HG03439 (cell line): ENCODE data around the gene MYO7A.

Experiments
- ATAC-seq: cut with Tn5 transposase; IDR thresholded peaks from one replicate; pipeline ENCODE4 v1.9.1; 2021; ENCODE audit warnings: mild to moderate bottlenecking, moderate library complexity; ENCODE audit not compliant: unreplicated experiment

MYO7A gene

DNA sequence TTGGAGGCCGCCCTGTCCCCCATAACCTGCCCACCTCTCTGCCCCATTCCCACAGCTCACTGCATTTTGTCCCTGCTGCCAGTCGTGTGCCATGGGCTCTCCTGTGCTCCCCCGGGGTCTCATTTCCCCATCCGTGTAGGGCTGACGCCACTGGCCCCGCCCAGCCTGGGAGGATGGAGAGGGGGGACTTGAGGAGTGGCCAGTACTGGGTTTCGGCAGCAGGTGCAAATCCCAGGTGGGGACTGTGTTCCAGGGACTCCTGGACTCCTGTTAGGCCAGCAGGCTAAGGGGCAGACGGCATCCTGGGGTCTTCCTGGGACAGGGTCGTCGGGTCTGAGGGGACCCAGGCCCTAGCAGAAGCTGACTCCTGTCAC is 1.2 kb upstream of the MYO7A start:
- no peak for ATAC-seq

DNA sequence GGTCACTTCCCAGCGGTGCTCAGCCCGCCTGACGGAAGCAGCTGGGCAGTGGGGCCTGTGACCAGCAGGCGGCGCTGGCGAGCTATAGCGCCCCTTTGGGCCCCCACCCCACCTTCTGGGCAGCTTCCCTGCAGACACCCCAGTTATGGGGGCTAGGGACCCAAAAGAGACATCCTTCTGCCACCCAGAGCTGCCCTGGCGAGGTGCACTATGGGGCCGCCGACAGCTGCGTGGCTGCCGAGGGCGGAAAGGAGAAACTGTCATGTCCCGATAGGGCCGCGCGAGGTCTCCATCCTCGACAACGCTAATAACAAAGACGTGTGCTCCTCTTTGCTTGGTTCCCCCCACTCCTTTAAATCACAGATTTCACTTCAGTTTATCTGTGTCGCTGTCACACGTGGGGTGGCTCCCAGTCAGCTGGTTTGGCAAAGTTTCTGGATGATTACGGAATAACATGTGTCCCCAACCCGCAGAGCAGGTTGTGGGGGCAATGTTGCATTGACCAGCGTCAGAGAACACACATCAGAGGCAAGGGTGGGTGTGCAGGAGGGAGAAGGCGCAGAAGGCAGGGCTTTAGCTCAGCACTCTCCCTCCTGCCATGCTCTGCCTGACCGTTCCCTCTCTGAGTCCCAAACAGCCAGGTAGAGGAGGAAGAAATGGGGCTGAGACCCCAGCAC is 673 bp upstream of the MYO7A start:
- ATAC-seq = no peak

DNA sequence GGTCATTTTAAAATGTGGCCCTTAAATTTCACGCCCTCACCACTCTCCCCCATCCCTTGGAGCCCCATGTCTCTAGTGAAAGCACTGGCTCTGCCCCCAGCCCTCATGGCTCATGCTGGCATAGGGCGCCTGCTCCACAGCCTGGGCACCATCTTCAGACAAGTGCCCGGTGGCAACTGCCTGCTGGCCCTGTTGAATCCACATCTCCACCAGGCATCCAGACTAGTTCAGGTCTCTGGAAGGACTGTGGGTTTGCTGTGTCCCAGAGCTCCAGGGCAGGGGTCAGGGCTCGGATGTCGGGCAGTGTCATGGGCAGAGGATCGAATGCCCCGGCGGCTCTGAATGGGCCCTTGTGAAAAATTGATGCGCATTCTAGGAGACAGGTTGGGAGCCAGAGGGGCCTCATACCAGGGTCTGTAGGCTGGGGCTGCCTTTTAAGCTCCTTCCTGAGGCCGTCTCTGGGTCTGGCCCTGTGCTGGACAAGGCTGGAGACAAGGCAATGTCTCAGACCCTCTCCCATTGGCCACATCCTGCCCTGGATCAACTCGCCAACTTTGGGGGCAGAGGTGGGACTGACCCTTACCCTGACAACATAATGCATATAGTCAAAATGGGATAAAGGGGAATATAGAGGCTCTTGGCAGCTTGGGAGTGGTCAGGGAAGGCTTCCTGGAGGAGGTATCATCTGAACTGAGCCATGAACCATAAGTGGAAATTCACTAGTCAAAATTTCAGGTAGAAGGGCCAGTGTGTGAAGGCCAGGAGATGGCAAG is 1.2 kb downstream of the MYO7A start:
- no peak for ATAC-seq

DNA sequence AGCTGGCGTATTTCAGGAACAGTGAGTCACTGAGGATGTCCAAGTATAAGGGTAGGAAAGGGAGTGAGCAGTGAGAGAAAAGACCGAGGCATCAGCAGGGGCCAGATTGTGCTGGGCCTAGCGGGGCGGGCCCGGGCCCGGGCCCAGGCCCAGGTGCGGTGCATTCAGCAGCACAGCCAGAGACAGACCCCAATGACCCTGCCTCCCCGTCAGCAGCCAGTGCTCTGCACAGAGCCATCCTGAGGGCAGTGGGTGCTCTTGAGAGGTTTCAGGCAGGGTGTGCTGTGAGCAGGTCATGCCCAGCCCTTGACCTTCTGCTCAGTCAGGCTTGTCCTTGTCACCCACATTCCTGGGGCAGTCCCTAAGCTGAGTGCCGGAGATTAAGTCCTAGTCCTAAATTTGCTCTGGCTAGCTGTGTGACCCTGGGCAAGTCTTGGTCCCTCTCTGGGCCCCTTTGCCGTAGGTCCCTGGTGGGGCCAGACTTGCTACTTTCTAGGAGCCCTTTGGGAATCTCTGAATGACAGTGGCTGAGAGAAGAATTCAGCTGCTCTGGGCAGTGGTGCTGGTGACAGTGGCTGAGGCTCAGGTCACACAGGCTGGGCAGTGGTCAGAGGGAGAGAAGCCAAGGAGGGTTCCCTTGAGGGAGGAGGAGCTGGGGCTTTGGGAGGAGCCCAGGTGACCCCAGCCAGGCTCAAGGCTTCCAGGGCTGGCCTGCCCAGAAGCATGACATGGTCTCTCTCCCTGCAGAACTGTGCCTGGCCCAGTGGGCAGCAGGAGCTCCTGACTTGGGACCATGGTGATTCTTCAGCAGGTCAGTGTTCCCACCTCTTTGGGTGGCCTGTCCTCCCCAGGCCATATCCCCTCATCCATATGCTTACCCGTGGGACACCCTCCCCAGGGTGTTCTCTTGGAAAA is 2.1 kb downstream of the MYO7A start:
- ATAC-seq = no peak

DNA sequence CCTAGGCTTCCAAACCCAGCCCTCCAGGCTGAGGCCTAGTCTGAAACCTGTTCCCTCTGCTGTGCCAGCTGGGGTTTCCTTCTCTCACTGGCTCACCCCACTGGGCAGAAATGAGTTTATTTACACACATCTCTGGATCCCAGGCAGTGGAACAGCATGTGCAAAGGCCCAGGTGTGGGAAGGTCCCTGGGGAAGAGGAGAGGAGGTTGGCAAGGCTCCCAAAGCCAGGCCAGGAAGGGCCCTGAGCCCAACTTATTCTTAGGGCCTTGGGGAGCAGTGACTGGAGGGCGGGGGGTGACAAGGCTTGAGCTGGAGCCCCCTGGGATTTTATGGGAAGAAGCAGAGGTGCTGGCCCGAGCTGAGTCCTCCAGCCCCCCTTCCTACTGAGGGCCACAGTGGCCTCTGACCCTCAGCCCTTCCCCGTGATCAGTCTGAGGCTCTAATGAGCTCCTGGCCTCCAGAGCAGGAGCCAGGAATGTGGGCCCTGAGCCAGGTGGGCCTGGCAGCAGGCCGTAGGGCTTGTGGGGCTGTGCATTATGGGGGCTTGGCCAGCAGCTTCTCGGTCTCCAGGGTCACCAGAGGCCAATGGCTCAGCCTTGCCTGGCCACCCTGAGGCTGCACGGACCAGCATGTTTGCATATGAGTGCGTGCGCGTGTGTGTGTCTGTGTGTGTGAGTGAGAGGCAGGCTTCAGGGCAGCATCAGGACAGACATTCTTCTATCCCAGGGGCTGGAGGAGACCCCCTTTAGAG is 2.9 kb downstream of the MYO7A start:
- ATAC-seq = no peak

DNA sequence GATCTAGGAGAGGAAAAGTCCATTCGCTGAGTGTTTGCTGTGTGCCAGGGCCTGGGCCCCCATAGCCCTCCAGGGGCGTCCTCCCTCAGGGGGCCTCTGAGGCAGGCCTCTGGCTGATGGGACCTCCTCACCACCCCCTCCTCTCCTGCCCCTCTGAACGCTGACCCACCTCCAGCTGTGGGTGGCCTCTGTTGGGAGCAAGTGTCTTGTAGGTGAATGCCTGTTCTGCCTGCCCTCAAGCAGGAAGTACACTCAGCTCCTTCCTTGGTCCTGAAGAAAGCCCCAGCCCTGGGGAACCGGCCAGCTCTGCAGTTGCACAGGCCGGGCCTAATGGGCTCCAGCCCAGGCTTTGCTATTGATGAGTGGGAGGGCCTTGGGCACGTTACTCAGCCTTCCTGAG is 3.5 kb downstream of the MYO7A start:
- no peak for ATAC-seq

DNA sequence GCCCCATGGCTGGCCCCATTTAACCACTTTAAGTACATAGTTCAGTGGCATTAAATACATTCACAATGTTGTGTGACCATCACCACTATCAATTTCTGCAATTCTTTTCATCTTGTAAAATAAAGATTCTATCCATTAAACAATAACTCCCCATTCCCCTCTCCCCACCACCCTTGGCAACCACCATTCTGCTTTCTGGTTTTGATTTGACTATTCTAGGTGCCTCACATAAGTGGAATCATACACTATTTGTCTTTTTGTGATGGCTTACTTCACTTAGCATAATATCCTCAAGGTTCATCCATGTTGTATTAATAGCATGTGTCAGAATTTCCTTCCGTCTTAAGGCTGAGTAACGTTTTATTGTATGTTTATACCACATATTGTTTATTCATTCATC is 7.0 kb downstream of the MYO7A start:
- ATAC-seq = no peak

DNA sequence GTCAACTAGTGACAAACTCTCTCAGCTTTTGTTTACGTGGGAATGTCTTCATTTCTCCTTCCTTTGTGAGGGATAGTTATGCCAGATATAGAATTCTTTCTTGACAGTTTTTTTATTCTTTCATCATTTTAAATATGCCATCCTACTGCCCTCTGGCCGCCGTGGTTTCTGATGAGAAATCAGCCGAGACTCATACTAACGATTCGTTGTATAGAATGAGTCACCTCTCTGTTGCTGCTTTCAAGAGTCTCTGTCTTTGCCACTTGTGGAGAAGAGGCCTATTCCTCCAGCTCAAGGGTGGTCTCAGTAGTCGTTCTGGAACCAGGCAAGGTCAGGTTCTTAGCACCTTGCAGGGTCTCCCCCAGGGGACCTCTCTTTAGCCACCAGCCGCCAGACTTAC is 8.0 kb downstream of the MYO7A start:
- no peak for ATAC-seq

DNA sequence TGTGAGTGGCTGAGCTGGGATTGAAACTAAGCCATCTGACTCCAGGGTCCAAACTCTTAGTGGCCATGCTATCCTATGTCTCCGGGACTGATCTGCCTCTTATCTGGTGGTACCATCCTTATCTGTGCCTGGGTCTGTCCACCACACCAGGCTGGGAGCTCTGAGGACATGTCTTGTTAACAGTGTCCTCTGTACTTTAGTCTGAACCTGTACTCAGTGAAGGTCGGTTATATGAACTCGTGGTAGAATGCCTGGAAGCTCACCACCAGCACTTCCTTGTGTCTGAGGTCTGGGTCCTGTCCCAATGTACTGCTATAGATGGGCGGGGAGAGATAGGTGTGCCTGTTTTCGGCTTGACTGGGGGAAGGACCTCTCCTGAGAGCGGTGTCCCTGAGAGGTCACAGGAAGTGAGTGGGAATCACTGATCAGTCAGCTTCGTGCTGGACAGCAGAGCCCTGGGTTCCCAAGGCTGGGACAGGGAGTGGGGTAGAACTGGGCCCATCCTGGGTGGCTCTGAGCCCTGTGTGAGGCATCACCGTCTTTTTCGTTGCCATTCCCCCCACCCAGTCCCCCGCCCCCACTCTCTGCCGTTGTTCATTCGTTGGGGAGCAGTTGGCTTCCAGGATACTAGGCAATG is 8.9 kb downstream of the MYO7A start:
- ATAC-seq = no peak

DNA sequence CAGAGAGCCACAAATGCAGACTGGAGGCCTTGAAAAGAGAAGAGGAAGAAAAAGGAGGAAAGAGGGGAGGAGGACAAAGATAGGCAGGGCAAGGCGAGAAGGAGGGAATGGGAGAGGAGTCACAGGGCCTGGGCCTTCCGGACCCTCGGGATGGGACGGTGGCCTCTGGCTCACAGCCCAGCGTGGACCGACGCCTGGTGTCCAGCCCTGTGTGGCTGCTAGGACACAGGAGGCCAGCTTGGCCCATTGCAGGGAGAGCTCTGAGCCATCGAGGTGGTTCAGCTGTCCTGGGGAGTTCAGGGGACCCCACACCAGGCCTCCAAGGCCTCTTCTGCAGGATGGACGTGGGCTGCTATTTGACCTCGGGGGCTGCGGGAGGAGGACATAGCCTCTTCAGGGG is 9.4 kb downstream of the MYO7A start:
- ATAC-seq = no peak

DNA sequence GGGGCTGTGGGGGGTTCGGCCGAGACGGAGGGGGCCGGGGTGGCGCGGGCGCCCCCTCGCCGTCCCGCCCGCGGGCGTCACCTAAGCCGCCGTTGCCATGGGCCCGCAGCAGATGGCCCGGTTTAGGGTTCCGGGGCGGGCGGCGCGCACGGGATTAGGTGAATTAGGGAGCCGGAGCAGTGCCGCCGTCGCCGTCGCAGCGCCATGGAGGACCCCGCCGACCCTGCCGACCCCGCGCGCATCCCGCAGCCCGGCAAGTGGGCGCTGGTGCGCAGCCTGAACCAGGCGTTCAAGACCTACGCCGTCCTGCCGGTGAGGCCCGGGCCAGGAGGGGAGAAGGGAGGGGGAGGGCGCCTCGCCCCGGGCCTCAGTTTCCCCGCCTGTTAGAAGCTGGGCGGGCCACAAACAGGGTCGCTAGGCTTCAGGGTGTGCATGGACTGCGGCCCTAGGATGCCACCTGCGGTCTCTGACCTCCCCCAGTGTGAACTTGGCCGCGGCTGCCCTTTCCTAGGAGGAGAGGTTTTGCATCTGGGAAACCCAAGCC is 10.1 kb downstream of the MYO7A start:
- ATAC-seq = no peak

DNA sequence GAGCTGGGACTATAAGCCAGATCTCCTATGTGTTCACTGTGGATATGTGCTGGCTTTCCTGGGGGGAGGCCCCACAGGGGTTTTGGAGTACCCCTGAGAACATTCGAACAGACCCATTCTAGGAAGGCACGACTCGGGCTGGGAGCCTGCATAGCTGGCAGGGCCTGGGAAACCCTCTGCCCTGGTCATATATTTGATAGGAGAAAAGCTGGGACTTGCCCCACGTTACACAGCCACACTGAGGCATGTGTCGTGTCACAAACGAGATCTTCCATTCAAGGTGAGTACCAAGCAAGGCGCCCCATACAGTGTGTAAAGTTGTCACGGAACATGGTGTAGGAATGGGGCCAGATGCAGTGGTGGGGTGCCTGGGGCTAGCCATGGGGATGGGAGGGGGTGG is 11.2 kb downstream of the MYO7A start:
- ATAC-seq = no peak

DNA sequence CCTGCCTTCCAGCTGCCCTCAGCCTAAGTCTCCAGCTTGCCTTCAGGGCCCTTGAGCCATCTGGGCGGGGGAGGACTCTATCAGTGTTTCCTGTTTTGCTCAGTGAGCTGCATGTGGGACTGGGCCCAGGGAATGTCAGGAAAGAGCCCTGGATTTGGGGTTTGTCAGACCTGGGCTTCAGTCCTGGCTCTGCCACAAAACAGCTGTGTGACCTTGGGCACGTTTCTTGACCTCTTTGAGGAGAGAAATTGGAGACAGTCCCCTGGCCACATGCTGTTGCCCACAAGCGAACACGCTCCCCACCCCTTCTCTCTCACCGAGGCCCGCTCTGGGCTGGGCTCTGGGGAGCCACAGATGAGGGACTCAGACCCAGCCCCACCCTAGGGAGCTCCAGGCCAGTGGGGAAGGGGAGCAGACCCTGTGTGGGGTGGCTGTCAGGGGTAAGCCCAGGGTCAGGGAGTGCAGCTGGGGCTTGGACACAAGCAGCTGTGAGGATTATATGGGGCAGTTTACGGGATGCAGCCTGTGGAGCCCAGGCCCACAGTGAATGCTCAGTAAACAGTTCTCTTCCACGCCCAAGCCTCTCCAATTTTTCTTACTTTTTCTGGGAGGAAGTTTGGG is 12.3 kb downstream of the MYO7A start:
- no peak for ATAC-seq

DNA sequence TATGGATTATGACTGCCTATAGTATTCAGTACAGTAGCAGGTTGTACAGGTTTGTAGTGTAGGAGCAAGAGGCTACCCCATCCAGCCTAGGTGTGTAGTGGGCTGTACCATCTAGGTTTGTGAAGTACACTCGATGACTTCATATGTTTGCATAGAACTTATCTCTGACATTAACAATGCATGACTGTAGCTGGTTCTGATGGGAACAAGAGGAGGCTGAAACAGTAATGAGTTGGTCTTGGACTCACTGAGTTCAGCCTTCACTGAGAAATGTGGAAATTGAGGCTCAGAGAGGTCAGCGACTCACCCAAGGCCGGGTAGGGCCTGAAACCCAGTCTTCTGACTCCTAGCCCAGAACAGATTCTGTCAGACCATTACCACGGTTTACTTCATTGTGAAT is 13.0 kb downstream of the MYO7A start:
- ATAC-seq = no peak

DNA sequence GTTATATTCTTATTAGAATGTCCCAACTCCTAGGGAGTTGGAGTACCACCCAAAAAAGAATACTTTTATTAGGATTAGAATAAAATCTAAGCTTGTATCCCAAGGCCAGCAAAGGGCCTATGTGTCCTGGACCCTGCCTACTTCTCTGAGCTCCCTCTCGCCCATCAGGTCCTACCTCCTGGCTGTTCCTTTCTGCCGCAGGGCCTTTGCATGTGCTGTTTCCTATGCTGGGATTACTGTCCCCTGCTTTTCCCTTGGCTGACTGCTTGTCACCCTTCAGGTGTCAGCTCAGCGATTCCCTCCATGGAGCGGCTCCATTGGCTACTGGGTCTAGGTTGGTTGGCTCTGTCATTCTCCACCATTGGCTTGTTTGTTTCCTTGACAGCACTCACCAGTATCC is 13.4 kb downstream of the MYO7A start:
- no peak for ATAC-seq

DNA sequence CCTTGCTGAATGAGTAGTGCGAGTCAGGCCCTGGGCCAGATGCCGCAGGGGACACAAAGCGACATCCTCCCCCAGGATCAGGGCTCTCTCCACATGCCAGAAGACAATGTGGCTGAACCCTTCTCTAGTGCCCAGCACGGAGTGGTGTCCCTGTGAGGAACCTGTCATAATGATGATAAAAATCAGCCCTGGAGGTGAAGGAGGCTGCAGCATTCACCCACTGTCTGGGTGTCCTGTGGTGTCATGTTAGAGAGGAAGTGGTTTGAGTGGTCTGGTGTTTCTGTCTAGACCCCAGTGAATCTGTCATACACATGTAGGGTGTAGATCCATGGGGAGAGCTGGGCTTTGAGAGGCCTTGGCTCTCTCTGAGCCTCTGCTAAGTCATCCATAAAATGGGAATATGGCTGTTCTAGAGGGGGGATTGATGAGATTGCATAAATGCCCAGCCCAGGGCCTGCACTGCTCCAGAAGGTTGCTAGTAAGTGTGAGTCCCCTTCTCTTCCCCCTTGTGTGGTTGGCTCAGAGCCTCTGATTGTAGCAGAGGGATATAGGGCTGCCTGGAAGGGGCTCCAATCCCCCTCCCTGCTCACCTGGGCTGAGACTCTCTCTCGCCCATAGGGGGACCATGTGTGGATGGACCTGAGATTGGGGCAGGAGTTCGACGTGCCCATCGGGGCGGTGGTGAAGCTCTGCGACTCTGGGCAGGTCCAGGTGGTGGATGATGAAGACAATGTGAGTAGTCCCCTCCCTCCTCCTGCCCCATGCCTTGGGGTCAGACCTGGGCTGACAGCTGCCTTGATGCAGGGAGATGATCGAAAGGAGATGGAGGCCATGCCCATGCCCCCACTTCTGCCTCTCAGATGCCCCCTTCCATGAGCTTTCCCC is 14.3 kb downstream of the MYO7A start:
- no peak for ATAC-seq

DNA sequence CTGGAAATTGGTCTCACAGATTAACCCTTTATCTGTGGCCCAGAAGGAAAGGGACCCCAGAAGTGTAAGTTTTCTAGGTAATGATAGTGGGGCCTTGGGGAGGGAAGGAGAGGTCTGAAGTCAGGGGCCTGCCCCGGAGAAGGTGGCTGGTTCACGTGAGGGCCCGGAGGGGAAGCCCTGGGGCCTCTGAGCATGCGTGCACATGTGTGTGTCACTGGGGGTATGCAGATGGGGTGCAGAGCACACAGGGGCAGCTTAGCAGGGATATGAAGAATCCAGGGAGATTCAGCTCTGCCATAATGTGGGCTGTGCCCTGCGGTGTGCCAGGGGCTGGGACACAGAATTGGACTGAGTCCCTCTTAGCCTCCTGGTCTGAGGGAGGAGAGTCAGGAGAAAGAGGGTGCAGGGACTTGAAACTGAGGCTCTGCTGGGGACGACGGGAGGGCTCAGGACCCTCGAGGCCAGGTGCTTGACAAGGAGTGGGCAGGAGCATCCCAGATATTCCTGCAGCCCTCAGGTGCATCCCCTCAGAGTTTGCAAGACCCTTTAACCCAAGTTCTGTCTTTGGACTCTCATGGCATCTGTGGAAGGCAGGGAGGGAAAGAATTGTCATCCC is 15.5 kb downstream of the MYO7A start:
- no peak for ATAC-seq

DNA sequence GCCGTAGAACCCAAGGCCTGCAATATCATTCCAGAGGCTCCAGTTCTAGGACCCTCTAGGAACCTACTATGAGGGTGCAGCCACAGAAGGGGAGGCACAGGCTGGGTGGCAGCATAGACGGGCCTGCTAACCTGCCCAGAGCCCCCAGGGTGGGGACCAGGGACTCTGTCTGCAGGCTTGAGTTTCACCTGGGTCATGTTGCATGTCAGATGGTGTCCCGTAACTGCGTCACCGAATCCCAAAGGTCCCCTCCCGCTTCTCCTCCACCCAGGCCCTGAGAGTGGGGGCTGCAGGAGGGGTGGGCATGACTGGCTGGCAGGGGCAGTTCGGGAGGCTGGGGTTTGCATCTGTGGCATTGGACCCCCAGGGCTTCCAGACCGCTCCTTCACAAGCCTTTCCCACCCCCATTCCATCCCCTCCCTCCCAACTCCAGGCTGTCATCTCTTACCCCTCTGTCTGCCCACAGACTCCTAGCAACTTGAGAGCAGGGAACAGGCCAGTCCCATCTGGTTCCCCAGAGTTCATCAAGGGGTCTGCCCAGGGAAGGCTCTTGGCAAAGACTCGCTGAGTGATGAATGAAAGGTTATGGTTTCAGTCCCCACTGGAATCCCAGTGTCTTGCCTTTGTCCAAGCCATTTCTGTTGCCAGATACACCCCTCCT is 16.3 kb downstream of the MYO7A start:
- no peak for ATAC-seq
